GM18868 (cell line): ENCODE data around the gene ZACN.
"Not testable (repeated sequence)": the region's sequence is repeated elsewhere in the genome, so short reads cannot be mapped to it uniquely, and the experiment has no call there.

Experiments
- ATAC-seq: cut with Tn5 transposase; IDR thresholded peaks from one replicate; pipeline ENCODE4 v1.9.1; 2021; ENCODE audit warnings: mild to moderate bottlenecking, moderate library complexity; ENCODE audit not compliant: unreplicated experiment

Gene ZACN

DNA sequence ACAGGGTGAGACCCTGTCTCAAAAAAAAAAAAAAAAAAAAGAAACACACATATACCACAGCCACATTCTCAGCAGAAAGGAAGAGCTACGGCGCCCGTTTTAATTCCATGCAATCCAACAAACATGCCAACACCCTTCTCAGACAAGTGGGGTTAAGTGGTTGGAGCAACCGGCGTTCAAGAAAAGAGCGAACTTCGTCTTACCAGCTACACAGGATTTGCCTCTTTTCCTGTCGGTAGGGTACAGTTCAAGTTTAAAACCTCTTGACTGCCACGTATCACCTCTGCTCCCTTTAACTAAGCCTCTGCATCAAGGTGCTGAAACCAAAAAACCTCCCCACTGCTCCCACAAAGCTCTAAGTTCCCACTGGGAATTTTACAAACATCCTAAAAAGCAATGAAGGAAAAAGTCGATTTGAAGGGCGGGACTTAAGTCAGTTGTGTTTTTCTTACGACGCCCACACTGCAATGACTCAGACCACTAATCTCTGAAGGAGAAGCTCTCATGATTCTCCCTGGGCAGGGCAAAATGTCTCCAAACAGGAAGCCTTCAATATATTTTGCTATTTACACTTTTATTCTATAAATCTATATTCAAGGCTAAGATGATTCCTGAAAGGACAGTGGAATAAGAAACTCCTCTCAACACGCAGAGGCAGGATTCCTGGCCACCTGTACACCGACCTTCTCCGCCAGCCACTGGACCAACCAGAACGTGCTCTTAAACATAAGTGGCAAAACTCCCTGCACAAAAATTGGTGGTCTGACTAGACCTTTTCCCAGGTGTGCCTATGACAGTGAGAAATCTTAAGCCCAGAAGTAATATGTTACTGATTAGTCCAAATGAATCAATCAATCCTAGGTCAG is 25.5 kb upstream of the ZACN start:
- no peak for ATAC-seq

DNA sequence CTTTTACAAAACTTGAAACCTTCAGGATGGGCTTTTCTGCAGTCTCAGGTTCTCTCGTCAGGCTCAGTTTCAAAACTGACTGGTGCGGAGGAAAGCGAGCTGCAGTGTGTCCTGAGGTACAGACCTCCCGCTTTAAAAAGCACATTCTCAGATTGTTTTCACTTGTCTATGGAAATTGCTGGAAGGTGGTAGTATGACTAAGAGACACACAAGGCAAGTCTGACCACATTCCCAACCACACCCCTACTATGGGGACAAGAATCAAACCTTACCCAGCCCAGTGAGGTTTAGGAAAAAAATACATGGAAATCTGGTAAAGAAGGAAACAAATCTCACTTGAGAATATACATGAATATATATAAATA is 24.9 kb upstream of the ZACN start:
- no peak for ATAC-seq

- no peak for ATAC-seq
These were observed 22.1 kb upstream of the ZACN start for GRCh38 chr17:76056882-76057281.

- not testable (repeated sequence) for ATAC-seq
These were observed 20.7 kb upstream of the ZACN start for GRCh38 chr17:76058264-76058663.

- no peak for ATAC-seq
These were observed 15.0 kb upstream of the ZACN start for GRCh38 chr17:76063875-76064546.

GRCh38 chr17:76065775-76066174 is 13.2 kb upstream of the ZACN start:
- ATAC-seq = no peak

- ATAC-seq = no peak
These were observed 7.3 kb upstream of the ZACN start for GRCh38 chr17:76071531-76072147.

DNA sequence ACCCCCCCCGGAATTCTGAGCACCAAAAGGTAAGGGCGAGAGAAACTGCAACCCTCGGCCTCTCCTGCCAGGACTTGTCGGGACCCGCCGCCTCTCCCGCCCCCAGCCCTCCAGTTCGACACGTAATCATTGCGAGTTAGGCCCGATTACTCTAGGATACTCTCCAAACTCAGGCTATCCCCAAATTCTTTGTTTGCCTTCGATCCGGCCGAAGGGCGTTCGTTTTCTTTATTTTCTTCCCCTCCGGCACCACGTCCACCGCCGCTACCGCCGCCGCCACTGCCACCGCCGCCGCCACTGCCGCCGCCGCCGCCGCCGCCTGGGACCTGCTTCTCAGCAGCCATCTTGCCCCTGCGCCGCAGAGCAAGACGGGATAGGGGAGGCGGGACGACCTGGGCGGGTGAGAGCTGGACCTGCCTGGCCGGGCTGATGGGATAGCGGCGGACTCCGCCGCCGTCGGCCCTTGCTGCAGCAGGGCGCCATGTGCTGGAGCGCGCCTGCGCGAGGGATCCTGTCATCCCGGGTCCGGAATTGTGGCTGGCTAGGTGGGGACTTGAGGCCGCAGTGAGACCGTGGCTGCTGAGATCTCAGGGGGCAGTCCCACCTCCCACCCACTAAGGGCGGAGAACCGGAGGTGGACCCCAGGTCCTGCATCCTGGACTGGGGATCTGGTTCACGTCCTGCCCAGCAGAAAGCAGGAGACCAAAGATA is 6.7 kb upstream of the ZACN start, which contains the start of gene SRP68:
Gene SRP68, minus strand, starts transcription at position 370 of the 711 bp plus-strand sequence. Its CDS starts 26 bp downstream, at position 344.
- ATAC-seq = peak; percentile 91

- ATAC-seq = no peak
These were observed 4.3 kb upstream of the ZACN start, which contains the start of gene GALR2 for GRCh38 chr17:76074390-76075363. Gene GALR2 (plus strand): TSS chr17:76074781. CDS start chr17:76074884, 103 bp downstream.

GRCh38 chr17:76075364-76076145 is 3.4 kb upstream of the ZACN start:
- ATAC-seq = no peak

GRCh38 chr17:76076146-76076764 is 2.7 kb upstream of the ZACN start:
- no peak for ATAC-seq

DNA sequence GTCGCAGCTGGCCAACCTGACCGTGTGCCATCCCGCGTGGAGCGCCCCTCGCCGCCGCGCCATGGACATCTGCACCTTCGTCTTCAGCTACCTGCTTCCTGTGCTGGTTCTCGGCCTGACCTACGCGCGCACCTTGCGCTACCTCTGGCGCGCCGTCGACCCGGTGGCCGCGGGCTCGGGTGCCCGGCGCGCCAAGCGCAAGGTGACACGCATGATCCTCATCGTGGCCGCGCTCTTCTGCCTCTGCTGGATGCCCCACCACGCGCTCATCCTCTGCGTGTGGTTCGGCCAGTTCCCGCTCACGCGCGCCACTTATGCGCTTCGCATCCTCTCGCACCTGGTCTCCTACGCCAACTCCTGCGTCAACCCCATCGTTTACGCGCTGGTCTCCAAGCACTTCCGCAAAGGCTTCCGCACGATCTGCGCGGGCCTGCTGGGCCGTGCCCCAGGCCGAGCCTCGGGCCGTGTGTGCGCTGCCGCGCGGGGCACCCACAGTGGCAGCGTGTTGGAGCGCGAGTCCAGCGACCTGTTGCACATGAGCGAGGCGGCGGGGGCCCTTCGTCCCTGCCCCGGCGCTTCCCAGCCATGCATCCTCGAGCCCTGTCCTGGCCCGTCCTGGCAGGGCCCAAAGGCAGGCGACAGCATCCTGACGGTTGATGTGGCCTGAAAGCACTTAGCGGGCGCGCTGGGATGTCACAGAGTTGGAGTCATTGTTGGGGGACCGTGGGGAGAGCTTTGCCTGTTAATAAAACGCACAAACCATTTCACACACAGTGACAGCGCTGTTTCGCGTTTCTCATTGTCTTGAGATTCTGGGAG is 2.0 kb upstream of the ZACN start:
- no peak for ATAC-seq

- ATAC-seq = no peak
These were observed 1.3 kb upstream of the ZACN start for GRCh38 chr17:76077584-76078110.

GRCh38 chr17:76078370-76078769 is 612 bp upstream of the ZACN start:
- not testable (repeated sequence) for ATAC-seq

DNA sequence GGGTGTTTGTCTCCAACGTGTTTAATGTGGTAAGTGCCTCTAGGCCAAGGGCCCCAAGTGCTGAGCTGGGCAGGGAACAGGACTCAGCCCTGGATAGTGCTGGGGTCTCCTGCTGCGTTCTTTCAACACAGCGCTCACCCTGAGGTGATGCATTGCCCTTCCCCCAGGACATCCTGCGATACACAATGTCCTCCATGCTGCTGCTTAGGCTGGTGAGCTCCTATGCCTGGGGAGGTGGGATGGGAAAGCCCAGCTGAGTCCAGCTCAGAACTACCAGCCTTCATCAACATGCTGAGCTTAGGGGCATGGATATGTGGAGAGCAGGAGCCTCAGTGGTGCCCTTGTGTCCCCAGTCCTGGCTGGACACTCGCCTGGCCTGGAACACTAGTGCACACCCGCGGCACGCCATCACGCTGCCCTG is 563 bp downstream of the ZACN start:
- no peak for ATAC-seq

DNA sequence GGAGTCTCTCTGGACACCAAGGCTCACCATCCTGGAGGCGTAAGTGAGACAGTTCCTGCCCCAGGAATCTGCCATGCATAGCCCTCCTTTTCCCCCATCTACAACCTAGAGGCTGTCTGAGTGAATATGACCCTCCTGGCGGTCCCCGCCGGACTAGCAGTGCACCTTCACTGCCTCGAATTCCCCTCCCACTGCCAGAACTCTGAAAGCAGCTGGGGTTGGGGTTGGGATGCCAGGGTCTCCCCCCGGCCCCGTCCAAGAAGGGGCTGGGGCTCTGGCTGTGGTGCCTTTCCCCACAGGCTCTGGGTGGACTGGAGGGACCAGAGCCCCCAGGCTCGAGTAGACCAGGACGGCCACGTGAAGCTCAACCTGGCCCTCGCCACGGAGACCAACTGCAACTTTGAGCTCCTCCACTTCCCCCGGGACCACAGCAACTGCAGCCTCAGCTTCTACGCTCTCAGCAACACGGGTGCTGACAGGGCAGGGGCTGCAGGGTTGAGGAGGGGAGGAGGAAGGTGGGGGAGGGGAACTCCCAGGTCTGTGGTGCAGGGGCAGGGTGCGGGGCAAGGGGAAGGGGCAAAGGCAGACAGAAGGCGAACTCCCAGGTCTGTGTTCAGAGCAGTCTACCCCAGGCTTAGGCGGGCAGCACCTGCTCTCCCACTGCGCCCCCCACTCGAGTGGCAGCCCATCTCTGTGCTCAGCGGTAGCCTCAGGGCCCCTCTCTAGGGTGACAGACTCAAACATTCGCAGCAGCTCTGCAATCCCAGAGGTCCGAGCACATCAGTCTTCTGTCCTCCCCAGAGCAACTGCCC is 1.2 kb downstream of the ZACN start:
- no peak for ATAC-seq
